Mononuclear cell (primary cell): Measurements from ENCODE around the gene SELENOT. TPM values are rescaled to one million over a fixed set of nuclear protein-coding genes. Genes with fewer than 3 reads are reported as not detected.

Experiments used
- H3K27me3 ChIP-seq: 2 replicates; pipeline ENCODE4 v1.6.0; 2011; ENCODE audit warnings: low read length, control low read depth; ENCODE audit not compliant: insufficient read depth
- H3K4me1 ChIP-seq: 2 replicates; pipeline ENCODE4 v1.5.1; 2011; ENCODE audit warnings: mild to moderate bottlenecking, low read length, control low read depth; ENCODE audit not compliant: insufficient read depth
- H3K4me3 ChIP-seq: 2 replicates; pipeline ENCODE4 v1.5.1; 2011; ENCODE audit warnings: mild to moderate bottlenecking, low read length, moderate library complexity
- H3K9me3 ChIP-seq: 2 replicates; pipeline ENCODE4 v1.5.1; 2011; ENCODE audit warnings: low read depth, mild to moderate bottlenecking, control low read depth, low read length
- total RNA-seq: library from RNA; depleted of rRNA; stranded (reverse); fragments of >200 nt; gene quantifications from one replicate; pipeline ENCODE4 v1.2.3, GENCODE V29; 2012

SELENOT gene
- total RNA-seq, 1 donor = 268 TPM

DNA sequence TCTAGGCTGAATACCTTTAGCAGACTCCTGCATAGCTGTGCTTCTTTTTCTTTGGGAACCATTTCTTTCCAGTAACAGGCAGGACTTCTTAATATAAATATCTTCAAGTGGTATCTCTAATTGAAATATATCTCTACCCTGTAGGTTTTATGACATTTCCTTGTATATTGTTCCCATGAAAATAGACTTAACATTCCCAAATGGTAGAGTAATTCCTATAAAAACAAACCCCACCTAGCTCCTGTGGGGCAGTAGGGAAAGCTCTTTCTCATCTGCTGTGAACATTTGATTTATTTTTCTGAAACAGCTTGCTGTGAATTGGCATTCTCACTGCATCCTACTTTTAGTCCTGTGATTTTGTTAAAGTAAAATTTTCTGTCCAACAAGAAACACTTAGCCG lies 20.8 kb downstream of the SELENOT start:
- no peaks in the 10 kb centered on the region for H3K9me3 ChIP-seq
- peaks cover 3% of the 10 kb centered on the region for H3K4me1 ChIP-seq
- no peak overlapping the region for H3K4me3 ChIP-seq
- no peaks in the 10 kb centered on the region for H3K27me3 ChIP-seq

- no peaks in the 10 kb centered on the region for H3K9me3 ChIP-seq
- no peaks in the 10 kb centered on the region for H3K27me3 ChIP-seq
- no peak overlapping the region for H3K4me3 ChIP-seq
- H3K4me1 ChIP-seq = no peaks in the 10 kb centered on the region
Measured at GRCh38 chr3:150626148-150626930, 23.2 kb downstream of the SELENOT start.

GRCh38 chr3:150627557-150627956 lies 24.4 kb downstream of the SELENOT start:
- Histone ChIP-seq H3K4me1 (no peaks in the 10 kb centered on the region), H3K4me3 (no peak overlapping the region), H3K9me3 (no peaks in the 10 kb centered on the region), H3K27me3 (no peaks in the 10 kb centered on the region)

DNA sequence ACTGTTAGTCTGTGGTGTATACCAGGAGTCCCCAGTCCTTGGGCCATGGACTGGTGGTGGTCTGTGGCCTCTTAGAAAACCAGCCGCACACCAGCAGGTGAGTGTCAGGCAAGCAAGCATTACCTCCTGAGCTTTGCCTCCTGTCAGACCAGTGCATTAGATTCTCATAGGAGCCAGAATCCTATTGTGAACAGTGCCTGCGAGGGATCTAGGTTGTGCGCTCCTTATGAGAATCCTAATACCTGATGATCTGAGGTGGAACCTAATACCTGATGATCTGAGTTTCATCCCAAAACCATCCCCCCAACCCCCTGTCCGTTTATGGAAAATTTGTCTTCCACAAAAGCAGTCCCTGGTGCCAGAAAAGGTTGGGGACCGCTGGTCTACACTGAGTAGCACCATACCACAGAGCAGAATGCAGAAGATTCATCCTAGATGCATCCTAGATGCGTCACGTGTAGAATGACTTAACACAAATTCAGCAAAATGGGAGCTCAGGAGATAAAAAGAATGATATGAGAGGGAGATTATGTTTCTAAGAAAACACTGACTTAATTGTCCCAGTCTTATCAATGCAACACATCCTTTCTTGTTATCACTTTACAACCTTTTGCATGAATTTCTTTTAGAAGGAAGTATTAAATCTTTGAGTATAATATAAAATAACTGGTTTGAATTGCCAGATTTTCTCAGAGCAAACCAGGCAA lies 28.5 kb downstream of the SELENOT start:
- Histone ChIP-seq H3K27me3 (no peaks in the 10 kb centered on the region), H3K4me3 (no peak overlapping the region), H3K9me3 (no peaks in the 10 kb centered on the region), H3K4me1 (peaks cover 13% of the 10 kb centered on the region)

GRCh38 chr3:150635076-150635475 lies 32.0 kb downstream of the SELENOT start:
- H3K27me3 ChIP-seq = no peaks in the 10 kb centered on the region
- no peak overlapping the region for H3K4me3 ChIP-seq
- H3K9me3 ChIP-seq = no peaks in the 10 kb centered on the region
- peaks cover 13% of the 10 kb centered on the region for H3K4me1 ChIP-seq

- Histone ChIP-seq H3K9me3 (no peaks in the 10 kb centered on the region), H3K27me3 (no peaks in the 10 kb centered on the region), H3K4me1 (peaks cover 13% of the 10 kb centered on the region), H3K4me3 (no peak overlapping the region)
Measured at GRCh38 chr3:150635526-150635925, 32.4 kb downstream of the SELENOT start.

DNA sequence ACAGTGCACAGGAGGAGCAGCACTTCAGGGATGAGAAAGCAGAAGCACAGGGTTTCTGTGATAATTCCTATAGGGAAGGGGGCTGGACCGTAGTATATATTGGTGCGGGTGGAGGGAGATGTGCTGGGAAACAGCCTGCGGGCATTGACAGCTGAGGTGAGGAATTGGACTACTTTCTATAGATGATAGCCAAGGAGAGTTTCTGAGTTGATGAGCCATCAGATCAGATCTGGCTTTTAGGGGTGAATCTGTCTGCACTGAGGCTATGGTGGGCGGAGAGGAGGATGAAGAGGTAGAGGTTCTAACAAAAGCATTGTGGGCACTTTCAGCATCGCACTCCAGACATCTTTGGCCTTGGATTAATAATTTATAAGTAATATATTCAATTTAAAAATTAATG lies 33.1 kb downstream of the SELENOT start:
- no peaks in the 10 kb centered on the region for H3K27me3 ChIP-seq

GRCh38 chr3:150639262-150639661 lies 36.1 kb downstream of the SELENOT start:
- H3K4me1 ChIP-seq = peaks cover 13% of the 10 kb centered on the region
- no peaks in the 10 kb centered on the region for H3K9me3 ChIP-seq
- no peak overlapping the region for H3K4me3 ChIP-seq
- no peaks in the 10 kb centered on the region for H3K27me3 ChIP-seq

More for the DNA sequence above, 33.1 kb downstream of the SELENOT start:
- H3K4me3 ChIP-seq = no peak overlapping the region
- no peaks in the 10 kb centered on the region for H3K9me3 ChIP-seq
- H3K4me1 ChIP-seq = peaks cover 13% of the 10 kb centered on the region

- Histone ChIP-seq H3K9me3 (no peaks in the 10 kb centered on the region), H3K27me3 (no peaks in the 10 kb centered on the region), H3K4me3 (no peak overlapping the region), H3K4me1 (peaks cover 9% of the 10 kb centered on the region)
Measured at GRCh38 chr3:150640256-150640655, 37.1 kb downstream of the SELENOT start.

GRCh38 chr3:150653110-150653561 lies 50.0 kb downstream of the SELENOT start:
- H3K4me1 ChIP-seq = peaks cover 6% of the 10 kb centered on the region
- H3K9me3 ChIP-seq = no peaks in the 10 kb centered on the region
- H3K27me3 ChIP-seq = no peaks in the 10 kb centered on the region
- H3K4me3 ChIP-seq = no peak overlapping the region

- Histone ChIP-seq H3K27me3 (no peaks in the 10 kb centered on the region), H3K4me3 (no peak overlapping the region), H3K4me1 (peaks cover 12% of the 10 kb centered on the region), H3K9me3 (no peaks in the 10 kb centered on the region)
Measured at GRCh38 chr3:150656316-150656715, 53.2 kb downstream of the SELENOT start.

DNA sequence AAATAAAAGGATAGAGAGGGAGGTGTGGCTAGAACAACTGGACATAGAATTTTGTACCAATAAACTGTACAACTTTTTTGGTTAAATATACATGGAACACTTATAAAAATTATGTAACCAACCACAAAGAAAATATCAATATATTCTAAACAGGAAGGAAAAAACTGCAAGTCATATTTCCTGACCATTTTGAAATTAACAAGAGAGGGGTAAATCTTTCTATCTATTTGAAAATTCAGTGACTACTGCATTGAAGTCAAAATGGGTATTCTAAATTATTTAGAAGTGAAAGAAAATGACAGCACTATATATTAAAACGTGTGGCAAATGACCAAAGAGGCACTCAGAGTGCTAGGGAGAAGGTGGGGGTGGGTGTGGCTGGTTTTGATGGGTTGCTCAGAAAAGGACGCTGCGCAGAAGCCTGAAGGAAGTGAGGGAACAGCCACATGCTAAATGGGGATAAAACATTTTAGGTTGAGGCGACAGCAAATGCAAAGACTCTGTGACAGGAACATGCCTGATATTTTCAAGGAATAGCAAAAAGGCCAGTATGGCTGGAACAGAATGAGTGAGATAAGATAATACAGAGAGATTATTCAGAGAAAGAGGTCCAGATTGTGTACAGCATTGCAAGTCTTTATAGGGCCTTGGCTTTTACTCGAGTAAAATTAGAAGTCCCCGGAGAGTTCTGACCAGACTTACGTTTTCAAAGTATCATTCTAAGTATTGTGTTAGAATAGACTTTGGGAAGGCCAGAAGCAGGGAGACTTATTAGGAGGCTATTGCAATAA lies 59.5 kb downstream of the SELENOT start:
- Histone ChIP-seq H3K9me3 (no peaks in the 10 kb centered on the region), H3K4me3 (no peak overlapping the region), H3K4me1 (peaks cover 28% of the 10 kb centered on the region), H3K27me3 (no peaks in the 10 kb centered on the region)

DNA sequence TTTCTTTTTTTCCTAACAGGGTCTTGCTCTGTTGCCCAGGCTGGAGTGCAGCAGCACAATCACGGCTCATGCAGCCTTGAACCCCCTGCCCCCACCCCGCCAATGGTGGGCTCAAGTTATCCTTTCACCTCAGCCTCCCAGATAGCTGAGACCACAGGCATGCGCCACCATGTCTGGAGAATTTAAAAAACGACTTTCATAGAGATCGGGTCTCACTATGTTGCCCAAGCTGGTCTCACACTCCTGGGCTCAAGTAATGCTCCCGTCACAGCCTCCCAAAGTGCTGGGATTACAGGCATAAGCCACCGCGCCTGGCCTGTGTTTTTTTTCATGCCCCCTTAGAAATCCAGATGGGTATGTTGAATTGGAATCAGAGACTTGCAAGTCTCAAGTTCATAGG lies 60.3 kb downstream of the SELENOT start:
- no peak overlapping the region for H3K4me3 ChIP-seq
- peaks cover 28% of the 10 kb centered on the region for H3K4me1 ChIP-seq

DNA sequence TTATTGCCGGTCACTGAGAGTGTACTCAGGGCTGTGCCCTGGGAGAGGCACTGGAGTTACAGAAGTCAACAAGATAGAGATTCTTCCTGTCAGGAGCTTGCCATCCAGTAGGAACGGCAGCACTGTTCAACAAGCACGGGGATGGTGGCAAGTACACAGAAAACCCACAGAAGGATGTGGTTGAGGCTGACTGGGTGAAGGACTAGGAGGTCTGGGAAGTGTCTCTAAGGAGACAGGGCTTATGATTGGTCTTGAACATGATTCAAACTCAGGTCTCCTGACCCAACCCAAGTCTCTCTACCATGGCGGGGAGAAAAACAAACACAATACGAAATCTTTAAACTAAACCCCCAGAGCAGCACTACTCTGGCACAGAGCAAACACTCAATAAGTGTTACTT lies 63.0 kb downstream of the SELENOT start:
- Histone ChIP-seq H3K9me3 (no peaks in the 10 kb centered on the region), H3K27me3 (no peaks in the 10 kb centered on the region), H3K4me3 (no peak overlapping the region), H3K4me1 (peaks cover 24% of the 10 kb centered on the region)

More for the DNA sequence above, 60.3 kb downstream of the SELENOT start:
- no peaks in the 10 kb centered on the region for H3K27me3 ChIP-seq
- H3K9me3 ChIP-seq = no peaks in the 10 kb centered on the region

DNA sequence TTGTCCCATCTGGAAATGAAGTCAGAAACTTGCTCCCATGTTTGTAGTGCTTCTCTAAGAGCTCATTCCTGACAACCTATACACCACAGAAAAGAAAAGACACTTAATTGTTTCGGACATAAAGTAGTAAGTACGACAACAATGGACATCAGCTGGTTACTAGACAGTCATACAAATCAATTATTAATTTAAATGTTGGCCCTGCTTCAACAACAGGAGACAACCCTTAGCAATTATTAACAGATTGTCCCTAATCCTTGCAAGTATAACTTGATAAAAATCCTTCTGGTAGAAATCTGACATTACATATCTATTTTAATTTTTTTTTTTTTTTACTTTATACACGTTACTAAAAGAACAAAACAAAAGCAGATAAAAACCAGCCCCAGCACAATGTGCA lies 70.8 kb downstream of the SELENOT start:
- H3K4me1 ChIP-seq = no peaks in the 10 kb centered on the region
- H3K4me3 ChIP-seq = no peak overlapping the region
- H3K27me3 ChIP-seq = no peaks in the 10 kb centered on the region
- H3K9me3 ChIP-seq = peaks cover 11% of the 10 kb centered on the region
